Stromal cell of bone marrow (primary cell): ENCODE results near the gene MRPL38.

Experiments used
- DNase-seq: peaks from one replicate; pipeline ENCODE4 v3.0.0-alpha.2; 2012; ENCODE audit warnings: low read depth

The MRPL38 gene

DNA sequence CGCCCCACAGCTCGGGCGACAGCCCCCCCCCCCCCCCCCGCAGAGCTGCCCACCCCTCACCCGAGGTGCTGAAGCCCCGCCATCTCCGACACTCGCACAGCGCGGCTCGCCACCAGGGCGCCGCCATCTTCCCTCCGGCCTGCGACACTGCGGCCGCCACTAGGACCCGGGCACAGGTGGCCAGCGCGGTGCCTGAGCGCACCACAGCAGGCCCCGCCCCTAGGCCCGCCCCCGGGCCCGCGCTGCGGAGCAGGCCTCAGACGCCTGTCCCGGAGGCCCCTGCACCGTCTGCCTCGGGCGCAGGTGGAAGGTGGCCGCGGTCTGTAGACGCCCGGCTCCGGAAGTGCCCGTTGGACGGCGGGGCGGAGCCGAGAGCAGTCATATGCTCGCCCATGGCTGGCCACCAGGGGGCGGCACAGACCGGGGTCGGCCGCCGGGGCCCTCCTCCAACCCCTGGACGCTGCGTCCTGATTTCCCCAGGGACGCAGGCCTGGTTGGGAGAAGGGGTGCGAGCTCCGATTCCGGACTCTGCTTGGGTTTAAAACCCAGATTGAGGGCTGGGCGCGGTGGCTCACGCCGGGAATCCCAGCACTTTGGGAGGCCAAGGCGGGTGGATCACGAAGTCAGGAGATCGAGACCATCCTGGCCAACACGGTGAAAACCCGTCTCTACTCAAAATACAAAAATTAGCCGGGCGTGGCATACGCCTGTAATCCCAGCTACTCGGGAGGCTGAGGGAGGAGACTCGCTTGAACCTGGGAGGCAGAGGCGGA, at the start of gene MRPL38:
Gene MRPL38 (minus strand): TSS at position 136 of the 773 bp plus-strand sequence. CDS start 9 bp downstream, at position 127.
- DNase-seq = peak; percentile 69

DNA sequence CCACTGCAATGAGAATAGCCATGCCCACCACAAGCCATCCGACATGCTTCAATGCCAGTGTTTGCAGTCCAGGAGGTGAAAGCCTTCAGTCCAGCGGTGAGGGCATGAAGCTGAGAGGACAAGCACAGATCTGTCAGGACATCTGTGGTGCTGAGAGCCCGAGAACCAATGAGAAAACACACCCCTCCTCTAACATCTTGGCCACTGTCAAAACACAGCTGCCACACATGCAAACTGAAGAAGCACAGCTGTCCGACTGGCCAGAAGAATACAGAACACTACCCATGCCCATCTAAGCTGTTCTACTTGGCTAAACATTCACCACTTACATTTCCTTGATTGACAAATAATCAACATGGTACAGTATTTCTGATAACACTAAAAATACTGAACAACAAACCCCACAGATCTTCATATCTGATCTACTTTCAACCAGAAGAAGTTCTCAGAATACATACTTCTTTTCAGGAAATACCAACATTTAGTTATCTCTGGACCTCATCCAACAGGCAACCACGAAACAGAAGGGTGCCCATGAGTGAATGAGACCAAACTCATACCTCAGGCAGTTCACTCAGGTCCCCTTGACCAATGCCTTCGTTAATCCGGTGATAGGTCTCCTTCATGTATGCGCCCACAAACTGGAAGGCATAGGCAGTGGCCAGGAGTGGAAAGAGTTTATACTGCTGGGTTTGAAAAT, 46.3 kb upstream of the MRPL38 start:
- DNase-seq = no peak

GRCh38 chr17:75950421-75950820, 45.7 kb upstream of the MRPL38 start:
- DNase-seq = no peak

DNA sequence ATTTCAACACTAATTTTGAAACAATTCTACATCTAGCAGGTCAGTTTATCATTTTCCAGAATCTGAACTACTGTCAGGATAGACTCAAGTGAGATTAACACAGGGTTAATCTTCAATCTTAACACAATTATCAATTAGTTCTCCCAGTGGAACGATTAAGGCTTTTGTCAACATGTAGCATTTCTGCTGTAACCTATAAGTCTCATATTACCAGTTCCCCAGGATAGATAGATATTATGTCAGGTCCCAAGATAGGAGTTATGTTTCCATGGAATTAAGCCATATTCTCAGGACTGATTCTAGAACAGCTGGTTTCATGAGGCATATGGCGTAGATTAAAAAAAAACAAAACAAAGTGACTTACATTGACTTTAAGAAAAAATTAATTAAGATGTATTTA, 40.5 kb upstream of the MRPL38 start:
- no peak for DNase-seq

DNA sequence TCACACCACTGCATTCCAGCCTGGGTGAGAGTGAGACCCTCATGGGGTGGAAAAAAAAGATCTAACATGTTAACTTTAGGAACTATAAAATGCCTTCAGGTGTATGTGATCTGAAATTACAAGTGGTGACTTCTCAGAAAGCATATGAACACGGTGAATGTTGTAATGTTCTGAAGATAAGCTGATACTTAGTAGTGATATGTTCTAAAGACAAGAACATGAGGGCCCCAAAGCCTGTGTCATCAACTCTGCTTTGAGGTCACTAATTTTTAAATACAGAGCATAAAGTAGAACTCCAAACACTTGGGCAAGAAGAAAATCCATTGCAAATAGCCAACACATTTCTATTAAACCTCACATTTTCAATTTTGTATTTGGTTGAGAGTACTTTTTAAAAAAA, 38.8 kb upstream of the MRPL38 start:
- no peak for DNase-seq

- DNase-seq = no peak
Measured at GRCh38 chr17:75942473-75942872, 37.8 kb upstream of the MRPL38 start.

DNA sequence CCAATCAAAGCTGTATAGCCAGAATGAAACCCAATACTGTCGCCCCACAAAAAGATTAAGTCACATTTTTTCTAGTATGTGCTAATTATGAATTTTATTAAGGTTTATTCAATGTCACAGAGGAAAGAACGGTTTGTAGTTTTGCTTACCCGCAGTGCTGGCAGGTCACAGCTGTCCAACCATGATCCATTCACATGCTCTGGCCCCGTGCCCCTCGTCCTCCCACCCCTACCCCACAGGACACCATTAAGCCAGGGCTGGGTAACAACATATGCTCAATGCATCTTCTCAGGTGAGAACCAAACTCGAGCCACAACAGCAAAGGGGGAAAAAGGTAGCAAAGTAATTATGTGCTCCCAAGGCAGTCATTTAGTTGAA, 36.7 kb upstream of the MRPL38 start:
- no peak for DNase-seq

DNA sequence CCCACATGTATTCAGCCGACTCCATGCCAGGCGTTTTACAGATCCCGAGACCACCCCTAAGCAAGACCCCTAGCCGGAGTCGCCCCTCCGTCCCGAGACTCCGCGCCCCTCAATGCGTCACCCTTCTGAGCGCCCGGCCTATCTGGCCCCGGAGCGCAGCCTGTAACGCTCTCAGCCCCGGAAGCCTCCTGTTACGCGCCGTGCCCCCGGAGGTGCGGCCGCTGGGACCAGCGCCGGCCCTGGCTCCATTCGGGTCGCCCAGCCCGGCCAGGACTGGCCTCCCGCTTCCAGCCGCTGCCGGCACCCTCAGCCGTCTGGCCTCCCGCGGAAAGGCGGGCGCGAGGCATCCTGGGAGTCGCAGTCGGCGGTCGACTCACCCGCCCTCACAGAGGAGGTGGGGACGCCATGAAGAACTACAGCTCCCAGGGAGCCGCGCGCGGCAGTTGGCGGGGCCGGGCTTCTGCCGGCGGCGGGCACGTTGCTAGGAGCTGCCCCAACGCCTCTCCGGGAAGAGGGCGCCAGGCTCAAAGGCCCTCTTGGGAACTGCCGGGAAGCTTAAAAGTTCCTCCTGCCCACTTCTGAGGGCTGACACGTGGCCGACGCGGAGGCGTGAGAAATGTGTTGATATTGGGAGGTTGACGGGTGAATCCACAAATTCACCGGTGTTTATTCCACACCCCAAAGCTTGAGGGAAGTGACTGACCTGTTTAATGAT, 36.2 kb upstream of the MRPL38 start, which contains the start of gene FBF1:
Gene FBF1 (minus strand): TSS at position 316 of the 715 bp plus-strand sequence. CDS start 2,893 bp downstream, outside the sequence.
- peak; percentile 92 for DNase-seq

GRCh38 chr17:75937652-75938051, 33.0 kb upstream of the MRPL38 start:
- no peak for DNase-seq

- DNase-seq = no peak
Measured at GRCh38 chr17:75933808-75934207, 29.1 kb upstream of the MRPL38 start.

DNA sequence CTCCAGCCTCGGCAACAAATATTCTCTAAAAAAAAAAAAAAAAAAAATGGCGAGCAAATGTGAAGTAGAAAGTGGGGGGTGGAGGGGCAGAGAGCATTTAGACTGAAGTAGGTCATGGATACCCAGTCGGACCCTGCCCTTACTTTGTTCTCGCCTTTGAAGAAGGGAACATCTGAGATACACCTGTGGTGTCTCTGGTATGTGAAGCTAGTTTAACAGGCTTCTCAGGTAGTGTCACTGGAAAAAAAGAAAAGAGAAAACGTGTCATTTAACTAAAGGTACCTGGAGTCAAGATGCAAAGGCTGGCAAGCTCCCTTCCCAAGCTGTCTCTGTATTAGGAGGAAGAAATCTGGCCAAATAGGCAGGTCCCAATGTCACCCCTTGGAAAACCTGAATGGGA, 28.2 kb upstream of the MRPL38 start:
- no peak for DNase-seq

- no peak for DNase-seq
Measured at GRCh38 chr17:75931062-75931461, 26.4 kb upstream of the MRPL38 start.

DNA sequence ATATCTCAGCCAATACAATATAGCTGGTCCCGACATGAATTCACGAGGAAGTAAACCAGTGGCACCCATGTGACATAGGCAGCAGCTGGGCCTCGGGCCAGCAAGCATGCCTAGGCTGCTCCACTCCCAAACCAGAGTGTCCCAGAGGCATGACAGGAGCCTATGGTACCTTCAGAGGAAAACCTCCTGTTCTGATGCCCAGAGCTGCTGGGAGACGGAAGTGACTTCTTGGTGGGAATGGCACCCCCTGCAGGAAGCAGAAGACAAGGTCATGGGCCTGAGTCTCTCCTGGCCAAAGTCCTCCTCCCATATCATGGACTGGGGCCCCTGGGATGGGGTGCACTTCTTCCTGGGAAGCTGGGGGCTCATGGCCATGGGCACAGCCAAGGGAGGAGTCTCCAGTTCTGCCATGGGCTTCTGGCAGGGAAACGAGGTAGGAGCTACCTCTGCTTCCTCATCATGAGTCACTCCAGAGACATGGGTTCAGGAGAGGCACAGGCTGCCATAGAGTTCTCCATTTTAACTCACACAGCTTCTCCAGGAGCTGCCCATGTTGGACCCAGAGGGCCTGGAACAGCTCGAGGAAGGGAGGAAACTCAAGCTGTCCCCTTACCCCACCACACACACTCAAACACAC, 22.7 kb upstream of the MRPL38 start:
- DNase-seq = no peak

- no peak for DNase-seq
Measured at GRCh38 chr17:75926456-75926855, 21.8 kb upstream of the MRPL38 start.

DNA sequence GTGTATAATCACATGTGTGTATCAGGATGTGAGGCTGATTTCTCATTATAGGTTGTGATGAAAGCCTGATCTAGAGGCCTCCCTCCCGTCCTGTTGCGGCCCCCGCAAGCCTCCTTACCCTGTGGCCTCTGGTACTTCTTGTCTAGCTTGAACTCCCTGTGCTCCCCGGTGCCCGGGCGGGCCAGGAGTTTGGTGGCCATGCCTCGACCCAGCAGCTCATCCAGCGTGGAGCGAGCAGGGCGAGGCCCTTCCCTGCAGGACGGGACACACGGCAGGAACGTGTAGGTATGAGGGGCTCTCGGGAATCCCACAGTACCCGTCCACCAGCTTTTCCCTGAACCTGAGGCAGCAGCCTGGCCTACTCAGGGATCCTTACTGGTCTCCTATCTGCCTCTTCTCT, 21.2 kb upstream of the MRPL38 start:
- no peak for DNase-seq

DNA sequence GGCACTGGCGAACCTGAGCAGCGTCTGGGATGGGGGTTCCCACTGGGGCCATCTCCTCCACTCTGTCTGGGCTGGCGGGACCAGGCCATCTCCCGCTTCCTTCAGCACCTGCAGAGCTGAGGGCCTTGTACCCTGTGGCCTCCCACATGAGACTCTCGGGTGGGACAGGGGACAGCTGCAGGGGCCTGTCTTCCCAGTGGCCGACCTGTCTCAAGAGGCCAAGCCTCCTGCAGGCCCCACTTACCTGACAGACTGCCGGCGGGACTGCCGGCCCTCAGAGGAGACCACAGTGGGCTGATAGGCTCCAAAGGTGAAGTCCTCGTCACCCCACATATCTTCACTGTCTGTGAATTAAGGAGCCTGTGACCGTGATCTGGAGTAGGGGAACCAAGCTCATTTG, 20.4 kb upstream of the MRPL38 start:
- no peak for DNase-seq

GRCh38 chr17:75922963-75923874, 18.5 kb upstream of the MRPL38 start:
- no peak for DNase-seq

- DNase-seq = no peak
Measured at GRCh38 chr17:75922173-75922961, 17.7 kb upstream of the MRPL38 start.

- no peak for DNase-seq
Measured at GRCh38 chr17:75921596-75921995, 16.9 kb upstream of the MRPL38 start.

- DNase-seq = no peak
Measured at GRCh38 chr17:75920045-75920560, 15.4 kb upstream of the MRPL38 start.
